GM23248 (cell line): ENCODE data around the gene HOXC12. TPM values are rescaled to one million over a fixed set of nuclear protein-coding genes. Genes with fewer than 3 reads are reported as not detected.

Experiments
- DNase-seq: peaks from one replicate; pipeline ENCODE4 v3.0.0-alpha.2; 2015
- H2AFZ ChIP-seq: fragments of 200-600 bp; sonication (generic); 2 replicates; pipeline ENCODE4 v1.6.1; 2016; ENCODE audit warnings: antibody characterized with exemption
- H3F3A ChIP-seq: fragments of 200-600 bp; sonication (generic); 2 replicates; pipeline ENCODE4 v1.6.1; 2016; ENCODE audit warnings: mild to moderate bottlenecking, antibody characterized with exemption, mixed run types; ENCODE audit not compliant: insufficient read depth
- H3K27ac ChIP-seq: fragments of 200-600 bp; sonication (generic); 2 replicates; pipeline ENCODE4 v1.5.1; 2016; ENCODE audit warnings: mild to moderate bottlenecking
- H3K27me3 ChIP-seq: fragments of 200-600 bp; sonication (generic); replicated peaks from 2 replicates; pipeline ENCODE4 v1.6.1; 2016; ENCODE audit warnings: mild to moderate bottlenecking; ENCODE audit not compliant: insufficient read depth
- H3K36me3 ChIP-seq: fragments of 200-600 bp; sonication (generic); 2 replicates; pipeline ENCODE4 v1.6.1; 2016; ENCODE audit warnings: low read depth, mild to moderate bottlenecking
- H3K4me1 ChIP-seq: fragments of 200-600 bp; sonication (generic); 2 replicates; pipeline ENCODE4 v1.6.1; 2016; ENCODE audit warnings: mild to moderate bottlenecking; ENCODE audit not compliant: insufficient read depth
- H3K4me2 ChIP-seq: fragments of 200-600 bp; sonication (generic); one replicate; pipeline ENCODE4 v1.6.1; 2016; ENCODE audit warnings: mild to moderate bottlenecking; ENCODE audit not compliant: unreplicated experiment
- H3K4me3 ChIP-seq: fragments of 200-600 bp; sonication (generic); 2 replicates; pipeline ENCODE4 v1.5.1; 2016; ENCODE audit warnings: mild to moderate bottlenecking
- H3K79me2 ChIP-seq: fragments of 200-600 bp; sonication (generic); 2 replicates; pipeline ENCODE4 v1.6.1; 2016; ENCODE audit warnings: mild to moderate bottlenecking; ENCODE audit not compliant: insufficient read depth
- H3K9ac ChIP-seq: fragments of 200-600 bp; sonication (generic); 2 replicates; pipeline ENCODE4 v1.6.1; 2016; ENCODE audit warnings: mild to moderate bottlenecking
- H3K9me2 ChIP-seq: fragments of 200-600 bp; sonication (generic); 2 replicates; pipeline ENCODE4 v1.6.1; 2016; ENCODE audit warnings: mixed run types, mild to moderate bottlenecking, moderate library complexity; ENCODE audit not compliant: insufficient read depth
- H3K9me3 ChIP-seq: fragments of 200-600 bp; sonication (generic); one replicate; pipeline ENCODE4 v1.6.1; 2017; ENCODE audit warnings: low read depth
- H4K20me1 ChIP-seq: fragments of 200-600 bp; sonication (generic); 2 replicates; pipeline ENCODE4 v1.6.0; 2016; ENCODE audit not compliant: insufficient read depth
- EZH2 ChIP-seq: fragments of 200-600 bp; sonication (generic); IDR thresholded peaks from 2 replicates; pipeline ENCODE4 v1.6.1; 2018; ENCODE audit warnings: antibody characterized with exemption, mild to moderate bottlenecking; ENCODE audit not compliant: insufficient read depth, poor library complexity, severe bottlenecking
- EZH2phosphoT487 ChIP-seq: fragments of 200-600 bp; sonication (generic); IDR thresholded peaks from 2 replicates; pipeline ENCODE4 v1.6.1; 2018; ENCODE audit warnings: antibody characterized with exemption, moderate library complexity, mild to moderate bottlenecking, low read depth; ENCODE audit not compliant: insufficient read depth
- WGBS, 2 experiments: methylation state at CpG; one replicate each; pipeline ENCODE4 v1.1.6; 2015 to 2017; ENCODE audit warnings: low lambda C conversion rate in 2 of 2, low coverage in 1 of 2; ENCODE audit errors: missing lambda C conversion rate in 2 of 2; 5-methylcytosine and 5-hydroxymethylcytosine counted together
- in situ Hi-C: fragments of 300-500 bp; cut with MboI; formaldehyde crosslinking; loops from 2 replicates; pipeline ENCODE4 v1.15.0; 2020
- polyA plus RNA-seq: library from polyadenylated mRNA; unstranded; fragments of >200 nt; fragmentation: Nextera tagmentation; extraction: Ambion mirVana; gene quantifications from 2 replicates; pipeline ENCODE4 v1.2.1, GENCODE V29; 2016
- total RNA-seq: library from RNA; depleted of rRNA; stranded (reverse); fragments of >200 nt; shearing (Covaris generic); gene quantifications from 2 replicates; pipeline ENCODE4 v1.2.3, GENCODE V29; 2014

Gene HOXC12
- total and polyA plus RNA-seq, 2 experiments from 2014 or later: not detected

GRCh38 chr12:54002915-54003389 is 48.2 kb downstream of the HOXC12 start:
- Histone ChIP-seq H4K20me1 (no peaks in the 10 kb centered on the region), H3K27me3 (no peaks in the 10 kb centered on the region), H3K9me2 (no peaks in the 10 kb centered on the region), H3K9ac (no peak overlapping the region), H2AFZ (no peak overlapping the region), H3K4me1 (peaks cover 4% of the 10 kb centered on the region; the same call in 1 of the 2 replicates), H3K9me3 (no peaks in the 10 kb centered on the region), H3K79me2 (peaks cover 17% of the 10 kb centered on the region), H3K27ac (no peak overlapping the region), H3K4me3 (no peak overlapping the region), H3K36me3 (no peaks in the 10 kb centered on the region), H3K4me2 (no peak overlapping the region), H3F3A (peaks cover 7% of the 10 kb centered on the region; the same call in 1 of the 2 replicates)
- DNase-seq: no peak
- no peak for TF ChIP-seq EZH2phosphoT487
- TF ChIP-seq EZH2: no peak
- in situ Hi-C loops: no loop called here
- WGBS, 2 experiments: 98% methylated on average over 19 of the region's 19 CpGs

DNA sequence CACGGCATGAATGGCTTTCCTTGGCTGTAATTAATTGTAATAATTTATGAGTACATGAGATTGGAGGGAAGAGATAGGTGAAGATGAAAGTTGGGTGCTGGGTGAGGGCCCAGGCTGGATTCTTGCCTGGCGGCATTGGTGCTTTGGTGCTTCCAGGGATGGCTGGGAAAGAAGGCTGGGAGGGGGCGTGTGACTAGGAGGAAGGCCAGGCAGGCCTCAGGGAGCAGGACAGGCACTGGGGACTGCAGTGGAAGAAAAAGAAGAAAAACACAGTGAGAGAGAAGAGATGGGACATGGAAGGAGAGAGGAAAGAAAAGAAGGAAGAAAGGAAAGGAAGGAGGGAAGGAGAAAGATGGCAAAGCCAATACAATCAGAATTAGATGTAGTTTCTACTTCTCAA is 48.9 kb downstream of the HOXC12 start:
- WGBS, 2 experiments: 84 to 89% methylated on average over 3 of the region's 3 CpGs
- no peak overlapping the region for H3K27ac ChIP-seq
- no peak overlapping the region for H3K9ac ChIP-seq
- DNase-seq: no peak
- H3K4me2 ChIP-seq: no peak overlapping the region
- H3K36me3 ChIP-seq: no peaks in the 10 kb centered on the region
- no peaks in the 10 kb centered on the region for H3K9me2 ChIP-seq
- in situ Hi-C loops: no loop called here
- H3K4me3 ChIP-seq: no peak overlapping the region
- H3K79me2 ChIP-seq: peaks cover 22% of the 10 kb centered on the region
- H4K20me1 ChIP-seq: no peaks in the 10 kb centered on the region
- TF ChIP-seq EZH2 (no peak), EZH2phosphoT487 (no peak)
- no peaks in the 10 kb centered on the region for H3K27me3 ChIP-seq
- H3F3A ChIP-seq: peaks cover 13% of the 10 kb centered on the region; the same call in 1 of the 2 replicates
- no peaks in the 10 kb centered on the region for H3K9me3 ChIP-seq
- peaks cover 10% of the 10 kb centered on the region for H3K4me1 ChIP-seq
- no peak overlapping the region for H2AFZ ChIP-seq

DNA sequence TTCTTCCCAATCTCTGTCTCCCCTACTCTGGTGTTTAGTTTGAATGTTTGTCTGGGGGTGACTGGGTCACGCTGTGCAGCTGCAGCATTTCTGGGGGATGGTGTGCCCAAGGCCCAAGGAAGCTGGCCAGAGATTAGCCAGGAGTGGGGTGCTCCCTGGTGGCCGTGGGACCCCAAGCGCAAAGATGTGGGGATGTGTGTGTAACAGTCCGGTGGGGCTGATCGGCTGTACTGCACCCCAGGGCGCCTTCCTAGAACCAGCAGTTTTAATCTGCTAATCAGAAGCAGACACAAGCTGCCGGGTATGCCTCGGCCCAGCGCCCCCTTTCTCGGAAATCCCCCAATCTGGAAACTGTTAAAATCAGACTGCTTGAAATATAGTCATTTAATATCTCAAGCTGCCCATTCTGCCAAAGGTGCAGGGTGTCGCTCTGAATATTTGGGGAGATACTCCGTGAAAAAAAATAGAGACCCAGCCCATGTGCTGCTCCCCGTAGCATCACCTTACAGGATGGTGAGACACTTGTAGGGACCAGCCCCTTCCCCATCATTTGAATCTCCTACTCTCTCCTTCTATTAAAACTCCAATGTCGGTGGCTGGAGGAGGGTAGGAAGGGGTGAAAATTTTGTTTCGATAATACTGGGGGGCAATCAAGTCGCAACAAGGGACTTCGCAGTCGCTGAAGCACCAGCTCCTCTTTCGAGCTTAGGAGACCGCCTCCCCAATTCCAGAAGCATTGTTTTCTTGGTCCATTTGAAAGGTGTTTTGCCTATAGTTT is 49.5 kb downstream of the HOXC12 start:
- WGBS, 2 experiments: 69 to 75% methylated on average over 20 of the region's 20 CpGs
- Histone ChIP-seq H3K27me3 (no peaks in the 10 kb centered on the region), H3K9ac (no peak overlapping the region), H3K4me2 (no peak overlapping the region), H3K9me3 (no peaks in the 10 kb centered on the region), H3K79me2 (peaks cover 25% of the 10 kb centered on the region), H4K20me1 (no peaks in the 10 kb centered on the region), H3K9me2 (no peaks in the 10 kb centered on the region), H3K4me3 (no peak overlapping the region), H3K36me3 (no peaks in the 10 kb centered on the region), H3F3A (peaks cover 13% of the 10 kb centered on the region; the same call in 1 of the 2 replicates), H3K4me1 (peaks cover 10% of the 10 kb centered on the region), H2AFZ (no peak overlapping the region), H3K27ac (no peak overlapping the region)
- TF ChIP-seq EZH2 (no peak), EZH2phosphoT487 (no peak)
- DNase-seq: no peak
- in situ Hi-C loops: no loop called here

GRCh38 chr12:54004841-54005530 is 50.3 kb downstream of the HOXC12 start:
- H3K4me2 ChIP-seq: no peak overlapping the region
- TF ChIP-seq EZH2phosphoT487: no peak
- TF ChIP-seq EZH2: no peak
- WGBS, 2 experiments: 80 to 81% methylated on average over 15 to 31 of the region's 31 CpGs
- no peak overlapping the region for H3K4me3 ChIP-seq
- H2AFZ ChIP-seq: no peak overlapping the region
- peaks cover 13% of the 10 kb centered on the region; the same call in 1 of the 2 replicates for H3F3A ChIP-seq
- no peaks in the 10 kb centered on the region for H3K27me3 ChIP-seq
- H3K79me2 ChIP-seq: peaks cover 32% of the 10 kb centered on the region
- H3K9ac ChIP-seq: no peak overlapping the region
- peaks cover 10% of the 10 kb centered on the region for H3K4me1 ChIP-seq
- DNase-seq: no peak
- no peaks in the 10 kb centered on the region for H3K36me3 ChIP-seq
- no peak overlapping the region for H3K27ac ChIP-seq
- H3K9me2 ChIP-seq: no peaks in the 10 kb centered on the region
- H3K9me3 ChIP-seq: no peaks in the 10 kb centered on the region
- in situ Hi-C loops: no loop called here
- no peaks in the 10 kb centered on the region for H4K20me1 ChIP-seq
